Esophagus muscularis mucosa (tissue), 4 donors: Measurements from ENCODE around the gene INSYN2B.

Experiments
- CTCF ChIP-seq, 3 experiments: fragments of 200-600 bp in 2 of 3; fragments of 450-650 bp in 1 of 3; sonication (generic) in 2 of 3; IDR thresholded peaks; one replicate each; pipeline ENCODE4 v1.5.1; 2017 to 2019; ENCODE audit warnings: antibody characterized with exemption in 3 of 3, mild to moderate bottlenecking in 2 of 3, moderate library complexity in 1 of 3
- EP300 ChIP-seq: sonication (generic); formaldehyde crosslinking; IDR thresholded peaks from one replicate; pipeline ENCODE4 v1.6.1; 2017; ENCODE audit warnings: antibody characterized with exemption
- POLR2AphosphoS5 ChIP-seq, 2 donors: sonication (generic); formaldehyde crosslinking; IDR thresholded peaks; one replicate each; pipeline ENCODE4 v1.6.1; 2017; ENCODE audit warnings: antibody characterized with exemption in 2 of 2

GRCh38 chr5:169911448-169912212, 68.7 kb downstream of the INSYN2B start:
- TF ChIP-seq CTCF (IDR thresholded peaks at IDR 0.05) (no peak), POLR2AphosphoS5 (IDR thresholded peaks at IDR 0.05) (no peak), EP300 (no peak)
